Activated naive CD4-positive, alpha-beta T cell treated with anti-CD3 and anti-CD28 coated beads, Interleukin-2, amount 10 ng/mL, durations not matched to agents 7 days and 5 days (primary cell): ENCODE measurements around the gene THRB.

Experiments used
- CTCF ChIA-PET: fragments of 350-600 bp; sonication (Branson Sonifier 250); formaldehyde crosslinking; loops from one replicate; lab custom pipeline; 2021; ENCODE audit warnings: antibody characterized with exemption; lab: Charles Lee
- DNase-seq: peaks from one replicate; pipeline ENCODE4 v3.0.0-alpha.2; 2020
- H3K27ac Mint-ChIP-seq: one replicate; pipeline ENCODE4 v1.8.0; 2021; ENCODE audit warnings: mild to moderate bottlenecking, moderate library complexity, mixed read lengths
- H3K27me3 Mint-ChIP-seq: one replicate; pipeline ENCODE4 v1.8.0; 2021; ENCODE audit warnings: mild to moderate bottlenecking, mixed read lengths
- H3K36me3 Mint-ChIP-seq: one replicate; pipeline ENCODE4 v1.8.0; 2021; ENCODE audit warnings: mixed read lengths
- H3K4me1 Mint-ChIP-seq: one replicate; pipeline ENCODE4 v1.8.0; 2021; ENCODE audit warnings: mixed read lengths
- H3K4me3 Mint-ChIP-seq: one replicate; pipeline ENCODE4 v1.8.0; 2021; ENCODE audit warnings: mild to moderate bottlenecking, moderate library complexity, mixed read lengths
- H3K9me3 Mint-ChIP-seq: one replicate; pipeline ENCODE4 v1.8.0; 2021; ENCODE audit warnings: mixed read lengths

The THRB gene

DNA sequence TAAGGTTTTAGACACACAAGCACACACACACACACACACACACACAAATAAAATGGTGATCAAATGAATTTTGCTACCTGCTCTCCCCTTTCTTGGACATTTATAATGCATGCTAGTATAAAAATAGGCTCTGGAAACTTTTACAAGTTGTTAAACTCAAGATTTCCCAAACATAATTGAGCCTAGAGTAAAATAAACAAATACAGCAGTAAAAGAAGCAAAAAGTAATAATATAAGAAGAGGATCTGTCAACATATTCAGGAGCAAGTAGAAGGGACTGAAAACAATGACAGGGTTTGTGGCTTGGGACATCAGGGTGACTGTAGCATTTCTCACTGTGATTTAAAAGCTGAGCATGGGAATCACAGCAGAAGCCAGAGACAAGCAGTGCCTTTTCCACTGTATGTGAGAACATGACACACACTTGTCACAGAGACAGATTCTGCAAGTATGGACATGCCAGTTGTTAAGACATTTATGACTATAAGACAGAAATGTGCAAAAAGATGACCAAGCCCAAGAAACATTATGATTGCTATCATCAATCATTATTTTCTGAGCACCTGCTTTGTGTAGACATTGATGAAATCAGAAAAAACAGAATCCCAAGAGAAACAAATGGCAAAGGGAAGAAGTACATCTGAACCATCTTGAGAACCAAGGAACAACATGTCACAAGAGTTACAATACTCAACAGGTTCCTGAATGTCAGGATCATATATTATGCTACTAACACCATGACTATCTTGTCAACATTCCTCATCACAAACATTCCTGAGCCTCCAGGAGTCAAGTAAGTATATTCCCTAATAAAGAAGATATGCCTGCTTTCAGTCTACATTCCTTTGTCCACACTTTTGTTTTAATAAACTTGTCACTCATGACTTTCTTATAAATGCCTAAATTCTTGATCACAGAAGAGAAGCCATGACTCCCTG is 7.1 kb downstream of the THRB start:
- CTCF ChIA-PET: no interaction called here
- Mint-ChIP-seq H3K27me3 (no peaks in the 10 kb centered on the region), H3K4me1 (no peaks in the 10 kb centered on the region), H3K27ac (no peak overlapping the region), H3K9me3 (no peaks in the 10 kb centered on the region), H3K36me3 (no peaks in the 10 kb centered on the region), H3K4me3 (no peak overlapping the region)
- no peak for DNase-seq

GRCh38 chr3:24485511-24485910 is 9.1 kb downstream of the THRB start:
- H3K4me3 Mint-ChIP-seq: no peak overlapping the region

DNA sequence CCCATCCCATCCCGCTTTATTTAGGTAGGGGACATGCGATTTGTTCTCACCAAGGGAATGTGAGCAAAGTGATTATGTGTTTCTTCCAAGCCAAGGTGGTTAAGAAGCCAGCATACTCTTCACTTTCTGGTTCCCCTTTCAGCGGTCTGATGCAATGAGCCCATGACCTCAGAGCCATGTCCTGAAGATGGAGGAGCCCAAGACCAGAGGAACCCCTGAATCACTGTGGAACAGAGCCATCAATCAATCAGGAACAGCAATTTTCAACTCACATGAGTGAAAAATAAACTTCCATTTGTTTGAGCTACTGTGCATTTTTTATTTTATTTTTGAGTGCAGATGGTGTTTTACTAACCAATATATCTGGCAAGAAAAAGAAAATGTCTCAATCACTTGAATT is 10.8 kb downstream of the THRB start:
- no peak for DNase-seq
- no peak overlapping the region for H3K4me3 Mint-ChIP-seq
- CTCF ChIA-PET: no interaction called here
- no peaks in the 10 kb centered on the region for H3K36me3 Mint-ChIP-seq
- no peaks in the 10 kb centered on the region for H3K9me3 Mint-ChIP-seq
- no peaks in the 10 kb centered on the region for H3K27me3 Mint-ChIP-seq
- no peaks in the 10 kb centered on the region for H3K4me1 Mint-ChIP-seq
- no peak overlapping the region for H3K27ac Mint-ChIP-seq

More at GRCh38 chr3:24485511-24485910, 9.1 kb downstream of the THRB start:
- Mint-ChIP-seq H3K27me3 (no peaks in the 10 kb centered on the region), H3K27ac (no peak overlapping the region), H3K4me1 (no peaks in the 10 kb centered on the region), H3K9me3 (no peaks in the 10 kb centered on the region), H3K36me3 (no peaks in the 10 kb centered on the region)
- CTCF ChIA-PET: no interaction called here
- no peak for DNase-seq

GRCh38 chr3:24482096-24482705 is 12.4 kb downstream of the THRB start:
- DNase-seq: no peak
- CTCF ChIA-PET: no interaction called here
- H3K4me3 Mint-ChIP-seq: no peak overlapping the region
- no peaks in the 10 kb centered on the region for H3K9me3 Mint-ChIP-seq
- no peak overlapping the region for H3K27ac Mint-ChIP-seq
- no peaks in the 10 kb centered on the region for H3K36me3 Mint-ChIP-seq
- H3K27me3 Mint-ChIP-seq: no peaks in the 10 kb centered on the region
- no peaks in the 10 kb centered on the region for H3K4me1 Mint-ChIP-seq

GRCh38 chr3:24481193-24481592 is 13.5 kb downstream of the THRB start:
- H3K36me3 Mint-ChIP-seq: no peaks in the 10 kb centered on the region
- no peak for DNase-seq
- no peak overlapping the region for H3K27ac Mint-ChIP-seq
- H3K4me3 Mint-ChIP-seq: no peak overlapping the region
- CTCF ChIA-PET: no interaction called here
- H3K9me3 Mint-ChIP-seq: no peaks in the 10 kb centered on the region
- no peaks in the 10 kb centered on the region for H3K4me1 Mint-ChIP-seq
- no peaks in the 10 kb centered on the region for H3K27me3 Mint-ChIP-seq

- H3K9me3 Mint-ChIP-seq: no peaks in the 10 kb centered on the region
- DNase-seq: no peak
- H3K4me3 Mint-ChIP-seq: no peak overlapping the region
- no peaks in the 10 kb centered on the region for H3K27me3 Mint-ChIP-seq
- no peak overlapping the region for H3K27ac Mint-ChIP-seq
- H3K4me1 Mint-ChIP-seq: no peaks in the 10 kb centered on the region
- CTCF ChIA-PET: no interaction called here
- H3K36me3 Mint-ChIP-seq: no peaks in the 10 kb centered on the region
These were observed 14.2 kb downstream of the THRB start for GRCh38 chr3:24480497-24480896.

GRCh38 chr3:24479816-24480215 is 14.8 kb downstream of the THRB start:
- no peaks in the 10 kb centered on the region for H3K36me3 Mint-ChIP-seq
- no peaks in the 10 kb centered on the region for H3K27me3 Mint-ChIP-seq
- H3K4me3 Mint-ChIP-seq: no peak overlapping the region
- no peak overlapping the region for H3K27ac Mint-ChIP-seq
- DNase-seq: no peak
- no peaks in the 10 kb centered on the region for H3K9me3 Mint-ChIP-seq
- CTCF ChIA-PET: interaction anchor here (1.3 kb wide), 1 partner anchor 11 kb away, joined by 3 read pairs; no protein-coding TSS in a partner anchor
- no peaks in the 10 kb centered on the region for H3K4me1 Mint-ChIP-seq

- no peak overlapping the region for H3K4me3 Mint-ChIP-seq
- no peak for DNase-seq
- H3K4me1 Mint-ChIP-seq: no peaks in the 10 kb centered on the region
- H3K27ac Mint-ChIP-seq: no peak overlapping the region
- no peaks in the 10 kb centered on the region for H3K27me3 Mint-ChIP-seq
- H3K36me3 Mint-ChIP-seq: no peaks in the 10 kb centered on the region
- CTCF ChIA-PET: no interaction called here
- H3K9me3 Mint-ChIP-seq: no peaks in the 10 kb centered on the region
These were observed 17.6 kb downstream of the THRB start for GRCh38 chr3:24476871-24477656.

- Mint-ChIP-seq H3K4me1 (no peaks in the 10 kb centered on the region), H3K27me3 (no peaks in the 10 kb centered on the region), H3K9me3 (no peaks in the 10 kb centered on the region), H3K4me3 (no peak overlapping the region), H3K27ac (no peak overlapping the region), H3K36me3 (no peaks in the 10 kb centered on the region)
- CTCF ChIA-PET: no interaction called here
- DNase-seq: no peak
These were observed 18.7 kb downstream of the THRB start for GRCh38 chr3:24475925-24476324.

- DNase-seq: no peak
- CTCF ChIA-PET: no interaction called here
- Mint-ChIP-seq H3K27ac (no peak overlapping the region), H3K27me3 (no peaks in the 10 kb centered on the region), H3K4me3 (no peak overlapping the region), H3K4me1 (no peaks in the 10 kb centered on the region), H3K36me3 (no peaks in the 10 kb centered on the region), H3K9me3 (no peaks in the 10 kb centered on the region)
These were observed 19.8 kb downstream of the THRB start for GRCh38 chr3:24474862-24475261.

DNA sequence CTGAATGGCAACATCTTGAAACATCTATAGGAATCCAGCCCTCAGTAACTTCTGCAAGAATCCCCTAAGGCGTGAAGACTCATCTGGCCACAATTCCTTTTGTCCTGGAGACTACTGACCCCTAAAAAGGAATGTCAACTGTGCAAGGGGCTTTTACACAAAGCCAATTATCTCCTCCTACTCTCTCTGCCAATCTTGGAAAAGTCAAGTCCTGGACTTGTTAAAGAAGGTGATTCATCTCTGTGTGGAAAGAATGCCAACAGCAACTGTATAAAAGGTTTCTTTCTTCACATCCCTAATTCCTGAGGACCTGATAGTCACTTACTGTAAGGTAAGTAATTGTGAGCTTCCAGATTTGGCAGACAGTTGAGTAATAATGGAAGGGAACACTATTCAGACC is 22.3 kb downstream of the THRB start:
- Mint-ChIP-seq H3K4me3 (no peak overlapping the region), H3K9me3 (peaks cover 2% of the 10 kb centered on the region), H3K36me3 (no peaks in the 10 kb centered on the region), H3K4me1 (no peaks in the 10 kb centered on the region), H3K27me3 (no peaks in the 10 kb centered on the region), H3K27ac (no peak overlapping the region)
- CTCF ChIA-PET: no interaction called here
- DNase-seq: no peak

GRCh38 chr3:24471486-24471885 is 23.2 kb downstream of the THRB start:
- no peak for DNase-seq
- no peaks in the 10 kb centered on the region for H3K36me3 Mint-ChIP-seq
- CTCF ChIA-PET: no interaction called here
- peaks cover 2% of the 10 kb centered on the region for H3K9me3 Mint-ChIP-seq
- H3K4me3 Mint-ChIP-seq: no peak overlapping the region
- H3K27me3 Mint-ChIP-seq: no peaks in the 10 kb centered on the region
- no peak overlapping the region for H3K27ac Mint-ChIP-seq
- H3K4me1 Mint-ChIP-seq: no peaks in the 10 kb centered on the region

GRCh38 chr3:24470277-24470676 is 24.4 kb downstream of the THRB start:
- peaks cover 2% of the 10 kb centered on the region for H3K9me3 Mint-ChIP-seq
- no peak overlapping the region for H3K27ac Mint-ChIP-seq
- H3K4me3 Mint-ChIP-seq: no peak overlapping the region
- CTCF ChIA-PET: no interaction called here
- H3K27me3 Mint-ChIP-seq: no peaks in the 10 kb centered on the region
- no peaks in the 10 kb centered on the region for H3K4me1 Mint-ChIP-seq
- H3K36me3 Mint-ChIP-seq: no peaks in the 10 kb centered on the region
- no peak for DNase-seq

GRCh38 chr3:24464389-24464788 is 30.3 kb downstream of the THRB start:
- Mint-ChIP-seq H3K4me3 (no peak overlapping the region), H3K36me3 (no peaks in the 10 kb centered on the region)
- CTCF ChIA-PET: no interaction called here

More at GRCh38 chr3:24464389-24464788, 30.3 kb downstream of the THRB start:
- no peaks in the 10 kb centered on the region for H3K27me3 Mint-ChIP-seq
- no peak for DNase-seq
- peaks cover 2% of the 10 kb centered on the region for H3K9me3 Mint-ChIP-seq
- no peaks in the 10 kb centered on the region for H3K4me1 Mint-ChIP-seq
- H3K27ac Mint-ChIP-seq: no peak overlapping the region
